WTC11 (cell line): ENCODE data around the gene CMPK2. TPM values are rescaled to one million over a fixed set of nuclear protein-coding genes. Genes with fewer than 3 reads are reported as not detected.

Experiments used
- ATAC-seq: fragments of 200-7000 bp; cut with Tn5 transposase; 2 replicates; pipeline ENCODE4 v1.10.0; 2021; ENCODE audit warnings: mild to moderate bottlenecking, moderate library complexity
- CTCF ChIA-PET: fragments of 300-600 bp; sonication (Branson Sonifier 250); formaldehyde crosslinking; loops from one replicate; lab custom pipeline; 2021; ENCODE audit warnings: antibody characterized with exemption; lab: Charles Lee
- POLR2A ChIA-PET: fragments of 350-600 bp; sonication (Branson Sonifier 250); formaldehyde crosslinking; loops from one replicate; lab custom pipeline; 2021; ENCODE audit warnings: antibody characterized with exemption; lab: Charles Lee
- DNase-seq: peaks from one replicate; pipeline ENCODE4 v3.0.0; 2021; ENCODE audit warnings: low spot score
- H3K27ac Mint-ChIP-seq: 2 replicates; pipeline ENCODE4 v1.8.0; 2021; ENCODE audit warnings: mixed read lengths
- H3K27me3 Mint-ChIP-seq: 2 replicates; pipeline ENCODE4 v1.8.0; 2021; ENCODE audit warnings: low read depth, mild to moderate bottlenecking, moderate library complexity, mixed read lengths
- H3K36me3 Mint-ChIP-seq: 2 replicates; pipeline ENCODE4 v1.8.0; 2021; ENCODE audit warnings: mixed read lengths
- H3K4me1 Mint-ChIP-seq: 2 replicates; pipeline ENCODE4 v1.8.0; 2022; ENCODE audit warnings: mixed read lengths
- H3K4me3 Mint-ChIP-seq: 2 replicates; pipeline ENCODE4 v1.8.0; 2021; ENCODE audit warnings: mild to moderate bottlenecking, moderate library complexity, mixed read lengths
- H3K9me3 Mint-ChIP-seq: 2 replicates; pipeline ENCODE4 v1.8.0; 2021; ENCODE audit warnings: mixed read lengths
- ATF1 ChIP-seq: sonication (generic); formaldehyde crosslinking; IDR thresholded peaks from 2 replicates; pipeline ENCODE4 v1.8.1; 2023; ENCODE audit warnings: mild to moderate bottlenecking, moderate library complexity, missing genetic modification reagents
- ATF3 ChIP-seq: sonication (generic); formaldehyde crosslinking; conservative IDR thresholded peaks from 2 replicates; pipeline ENCODE4 v1.8.1; 2022; ENCODE audit warnings: mild to moderate bottlenecking, missing genetic modification reagents
- CREM ChIP-seq: sonication (generic); formaldehyde crosslinking; IDR thresholded peaks from 2 replicates; pipeline ENCODE4 v1.8.1; 2022; ENCODE audit warnings: mild to moderate bottlenecking, missing genetic modification reagents, moderate library complexity
- E2F1 ChIP-seq: sonication (generic); formaldehyde crosslinking; IDR thresholded peaks from 2 replicates; pipeline ENCODE4 v1.8.0; 2022; ENCODE audit warnings: mild to moderate bottlenecking, missing genetic modification reagents
- ESRRA ChIP-seq: sonication (generic); formaldehyde crosslinking; IDR thresholded peaks from 2 replicates; pipeline ENCODE4 v1.8.1; 2022; ENCODE audit warnings: mild to moderate bottlenecking, missing genetic modification reagents, borderline replicate concordance
- FOXP1 ChIP-seq: sonication (generic); formaldehyde crosslinking; IDR thresholded peaks from 2 replicates; pipeline ENCODE4 v1.8.0; 2022; ENCODE audit warnings: missing genetic modification reagents, mild to moderate bottlenecking, moderate library complexity, borderline replicate concordance
- FOXP4 ChIP-seq: sonication (generic); formaldehyde crosslinking; IDR thresholded peaks from 2 replicates; pipeline ENCODE4 v1.8.0; 2022; ENCODE audit warnings: mild to moderate bottlenecking, missing genetic modification reagents
- GRHL2 ChIP-seq: fragments of 250-450 bp; sonication (Bioruptor Pico); IDR thresholded peaks from 2 replicates; pipeline ENCODE4 v1.8.0; 2022; ENCODE audit warnings: mild to moderate bottlenecking, moderate library complexity; ENCODE audit not compliant: insufficient replicate concordance, severe bottlenecking
- IRF2 ChIP-seq: sonication (generic); formaldehyde crosslinking; IDR thresholded peaks from 2 replicates; pipeline ENCODE4 v1.8.0; 2022; ENCODE audit warnings: low read depth, missing genetic modification reagents, borderline replicate concordance
- MXD4 ChIP-seq: fragments of 250-450 bp; sonication (Bioruptor Pico); IDR thresholded peaks from 2 replicates; pipeline ENCODE4 v1.8.0; 2021; ENCODE audit warnings: mild to moderate bottlenecking, moderate library complexity, borderline replicate concordance
- NFATC4 ChIP-seq: fragments of 250-450 bp; sonication (Bioruptor Pico); IDR thresholded peaks from 2 replicates; pipeline ENCODE4 v1.9.0; 2021; ENCODE audit warnings: mild to moderate bottlenecking
- PREB ChIP-seq: sonication (generic); formaldehyde crosslinking; IDR thresholded peaks from 2 replicates; pipeline ENCODE4 v1.8.1; 2022; ENCODE audit warnings: mild to moderate bottlenecking, missing genetic modification reagents, moderate library complexity, borderline replicate concordance
- PRRX2 ChIP-seq: fragments of 250-450 bp; sonication (Bioruptor Pico); IDR thresholded peaks from 2 replicates; pipeline ENCODE4 v1.8.0; 2021; ENCODE audit warnings: mild to moderate bottlenecking
- RORB ChIP-seq: fragments of 250-450 bp; sonication (Bioruptor Pico); IDR thresholded peaks from 2 replicates; pipeline ENCODE4 v1.9.0; 2021; ENCODE audit warnings: mild to moderate bottlenecking
- SMAD3 ChIP-seq: sonication (generic); formaldehyde crosslinking; IDR thresholded peaks from 2 replicates; pipeline ENCODE4 v1.8.0; 2022; ENCODE audit warnings: missing genetic modification reagents, mild to moderate bottlenecking, borderline replicate concordance
- SP1 ChIP-seq: sonication (generic); formaldehyde crosslinking; conservative IDR thresholded peaks from 2 replicates; pipeline ENCODE4 v1.8.1; 2022; ENCODE audit warnings: missing genetic modification reagents
- TCF7 ChIP-seq: sonication (generic); formaldehyde crosslinking; IDR thresholded peaks from 2 replicates; pipeline ENCODE4 v1.8.0; 2022; ENCODE audit warnings: mild to moderate bottlenecking, low read depth, missing genetic modification reagents, moderate library complexity
- ZNF263 ChIP-seq: sonication (generic); formaldehyde crosslinking; IDR thresholded peaks from 2 replicates; pipeline ENCODE4 v1.8.1; 2022; ENCODE audit warnings: low read depth, mild to moderate bottlenecking, moderate library complexity, missing genetic modification reagents
- total RNA-seq: library from RNA; stranded (reverse); gene quantifications from 3 replicates; pipeline ENCODE4 v1.2.3, GENCODE V29; 2021
- TF ChIP-seq, protein P1 (sequence below): fragments of 250-450 bp; sonication (Bioruptor Pico); IDR thresholded peaks from 2 replicates; pipeline ENCODE4 v2.1.2; 2022; ENCODE audit warnings: mild to moderate bottlenecking, moderate library complexity
- TF ChIP-seq, protein P2 (sequence below): sonication (generic); formaldehyde crosslinking; IDR thresholded peaks from 2 replicates; pipeline ENCODE4 v1.8.0; 2022; ENCODE audit warnings: missing genetic modification reagents
- TF ChIP-seq, protein P3 (sequence below): sonication (generic); formaldehyde crosslinking; IDR thresholded peaks from 2 replicates; pipeline ENCODE4 v1.8.1; 2023; ENCODE audit warnings: mild to moderate bottlenecking, missing genetic modification reagents, moderate library complexity

Gene CMPK2
- total RNA-seq, 1 experiment from 2014 or later: 0.13 TPM

- no peak for TF ChIP-seq PRRX2
Measured at GRCh38 chr2:6808426-6808825, 57.3 kb downstream of the CMPK2 start (continued).

- ATAC-seq (peak; percentile 85), DNase-seq (no peak)
- no peak overlapping the region for H3K4me3 Mint-ChIP-seq
- CTCF ChIA-PET: no interaction called here
- peaks cover 91% of the 10 kb centered on the region for H3K9me3 Mint-ChIP-seq
- no peak overlapping the region for H3K27ac Mint-ChIP-seq
- 0 out of 2 replicates have a peak, but pooled peaks cover 5% of the 10 kb centered on the region for H3K4me1 Mint-ChIP-seq
- H3K27me3 Mint-ChIP-seq: peaks cover 42% of the 10 kb centered on the region
- H3K36me3 Mint-ChIP-seq: peaks cover 81% of the 10 kb centered on the region
- TF ChIP-seq E2F1 (CRISPR knock-in tag) (no peak), MXD4 (CRISPR knock-in tag) (no peak), FOXP1 (CRISPR knock-in tag) (no peak), RORB (no peak), CREM (CRISPR knock-in tag) (no peak), SMAD3 (CRISPR knock-in tag) (no peak), ATF3 (CRISPR knock-in tag) (no peak), TCF7 (CRISPR knock-in tag) (no peak), ATF1 (CRISPR knock-in tag) (no peak)
- TF ChIP-seq, protein P1, sequence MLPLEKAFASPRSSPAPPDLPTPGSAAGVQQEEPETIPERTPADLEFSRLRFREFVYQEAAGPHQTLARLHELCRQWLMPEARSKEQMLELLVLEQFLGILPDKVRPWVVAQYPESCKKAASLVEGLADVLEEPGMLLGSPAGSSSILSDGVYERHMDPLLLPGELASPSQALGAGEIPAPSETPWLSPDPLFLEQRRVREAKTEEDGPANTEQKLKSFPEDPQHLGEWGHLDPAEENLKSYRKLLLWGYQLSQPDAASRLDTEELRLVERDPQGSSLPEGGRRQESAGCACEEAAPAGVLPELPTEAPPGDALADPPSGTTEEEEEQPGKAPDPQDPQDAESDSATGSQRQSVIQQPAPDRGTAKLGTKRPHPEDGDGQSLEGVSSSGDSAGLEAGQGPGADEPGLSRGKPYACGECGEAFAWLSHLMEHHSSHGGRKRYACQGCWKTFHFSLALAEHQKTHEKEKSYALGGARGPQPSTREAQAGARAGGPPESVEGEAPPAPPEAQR (CRISPR knock-in tag): no peak
- TF ChIP-seq, all 79 proteins: peak for 0
- POLR2A ChIA-PET: no interaction called here
Measured at GRCh38 chr2:6806604-6807003, 59.1 kb downstream of the CMPK2 start.

DNA sequence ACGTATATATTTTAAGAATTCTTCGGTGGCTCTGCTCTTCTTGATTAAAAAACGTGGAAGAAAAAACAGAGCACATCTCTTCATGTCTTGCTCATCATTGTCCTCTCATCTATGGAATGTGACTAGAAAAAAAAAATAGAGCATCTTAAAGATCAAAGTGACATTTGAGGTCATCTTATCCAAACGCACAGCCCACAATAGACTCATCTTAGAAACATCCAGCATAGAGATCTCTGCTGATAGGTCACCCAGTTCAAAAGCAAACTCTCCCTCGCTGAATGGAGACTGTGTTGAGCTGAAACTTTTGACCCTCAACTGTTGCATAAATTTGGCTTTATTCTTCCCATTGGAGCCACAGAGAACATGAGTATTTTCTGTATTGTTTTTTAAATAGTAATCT, 65.2 kb downstream of the CMPK2 start:
- no peak overlapping the region for H3K4me3 Mint-ChIP-seq
- ChIA-PET POLR2A (no interaction called here), CTCF (no interaction called here)
- ATAC-seq (no peak), DNase-seq (no peak)
- no peak overlapping the region for H3K27ac Mint-ChIP-seq
- peaks cover 99% of the 10 kb centered on the region for H3K9me3 Mint-ChIP-seq
- H3K27me3 Mint-ChIP-seq: peaks cover 32% of the 10 kb centered on the region
- H3K36me3 Mint-ChIP-seq: peaks cover 85% of the 10 kb centered on the region
- H3K4me1 Mint-ChIP-seq: no peaks in the 10 kb centered on the region
- no peak for TF ChIP-seq GRHL2
- no peak for TF ChIP-seq ZNF263 (CRISPR knock-in tag)
- no peak for TF ChIP-seq NFATC4 (CRISPR knock-in tag)
- TF ChIP-seq, protein P2, sequence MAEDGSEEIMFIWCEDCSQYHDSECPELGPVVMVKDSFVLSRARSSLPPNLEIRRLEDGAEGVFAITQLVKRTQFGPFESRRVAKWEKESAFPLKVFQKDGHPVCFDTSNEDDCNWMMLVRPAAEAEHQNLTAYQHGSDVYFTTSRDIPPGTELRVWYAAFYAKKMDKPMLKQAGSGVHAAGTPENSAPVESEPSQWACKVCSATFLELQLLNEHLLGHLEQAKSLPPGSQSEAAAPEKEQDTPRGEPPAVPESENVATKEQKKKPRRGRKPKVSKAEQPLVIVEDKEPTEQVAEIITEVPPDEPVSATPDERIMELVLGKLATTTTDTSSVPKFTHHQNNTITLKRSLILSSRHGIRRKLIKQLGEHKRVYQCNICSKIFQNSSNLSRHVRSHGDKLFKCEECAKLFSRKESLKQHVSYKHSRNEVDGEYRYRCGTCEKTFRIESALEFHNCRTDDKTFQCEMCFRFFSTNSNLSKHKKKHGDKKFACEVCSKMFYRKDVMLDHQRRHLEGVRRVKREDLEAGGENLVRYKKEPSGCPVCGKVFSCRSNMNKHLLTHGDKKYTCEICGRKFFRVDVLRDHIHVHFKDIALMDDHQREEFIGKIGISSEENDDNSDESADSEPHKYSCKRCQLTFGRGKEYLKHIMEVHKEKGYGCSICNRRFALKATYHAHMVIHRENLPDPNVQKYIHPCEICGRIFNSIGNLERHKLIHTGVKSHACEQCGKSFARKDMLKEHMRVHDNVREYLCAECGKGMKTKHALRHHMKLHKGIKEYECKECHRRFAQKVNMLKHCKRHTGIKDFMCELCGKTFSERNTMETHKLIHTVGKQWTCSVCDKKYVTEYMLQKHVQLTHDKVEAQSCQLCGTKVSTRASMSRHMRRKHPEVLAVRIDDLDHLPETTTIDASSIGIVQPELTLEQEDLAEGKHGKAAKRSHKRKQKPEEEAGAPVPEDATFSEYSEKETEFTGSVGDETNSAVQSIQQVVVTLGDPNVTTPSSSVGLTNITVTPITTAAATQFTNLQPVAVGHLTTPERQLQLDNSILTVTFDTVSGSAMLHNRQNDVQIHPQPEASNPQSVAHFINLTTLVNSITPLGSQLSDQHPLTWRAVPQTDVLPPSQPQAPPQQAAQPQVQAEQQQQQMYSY (CRISPR knock-in tag): no peak
- TF ChIP-seq SP1 (CRISPR knock-in tag): no peak
- TF ChIP-seq MXD4 (CRISPR knock-in tag): no peak
- no peak for TF ChIP-seq PREB (CRISPR knock-in tag)
- TF ChIP-seq, protein P3, sequence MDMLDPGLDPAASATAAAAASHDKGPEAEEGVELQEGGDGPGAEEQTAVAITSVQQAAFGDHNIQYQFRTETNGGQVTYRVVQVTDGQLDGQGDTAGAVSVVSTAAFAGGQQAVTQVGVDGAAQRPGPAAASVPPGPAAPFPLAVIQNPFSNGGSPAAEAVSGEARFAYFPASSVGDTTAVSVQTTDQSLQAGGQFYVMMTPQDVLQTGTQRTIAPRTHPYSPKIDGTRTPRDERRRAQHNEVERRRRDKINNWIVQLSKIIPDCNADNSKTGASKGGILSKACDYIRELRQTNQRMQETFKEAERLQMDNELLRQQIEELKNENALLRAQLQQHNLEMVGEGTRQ (CRISPR knock-in tag): no peak
- TF ChIP-seq TCF7 (CRISPR knock-in tag): no peak
- no peak for TF ChIP-seq IRF2 (CRISPR knock-in tag)
- no peak for TF ChIP-seq FOXP4
- no peak for TF ChIP-seq CREM (CRISPR knock-in tag)
- TF ChIP-seq, protein P1 (CRISPR knock-in tag): no peak
- no peak for TF ChIP-seq ESRRA (CRISPR knock-in tag)
